AG09309 (cell line): ENCODE measurements around the gene SLC39A13.
"Not testable (repeated sequence)": the region's sequence is repeated elsewhere in the genome, so short reads cannot be mapped to it uniquely, and the experiment has no call there.

Experiments used
- DNase-seq: peaks from one replicate; pipeline ENCODE4 v3.0.0-alpha.2; 2010; ENCODE audit warnings: low read depth
- H3K4me3 ChIP-seq: 2 replicates; pipeline ENCODE4 v1.5.1; 2011; ENCODE audit warnings: mild to moderate bottlenecking, low read depth, low read length, moderate library complexity; ENCODE audit not compliant: control insufficient read depth
- TF ChIP-seq, protein P1 (sequence below): IDR thresholded peaks from 2 replicates; pipeline ENCODE4 v1.5.1; 2011; ENCODE audit warnings: mild to moderate bottlenecking, low read depth, low read length, inconsistent platforms; ENCODE audit not compliant: insufficient read depth, control insufficient read depth; ENCODE audit errors: missing control alignments

The SLC39A13 gene

DNA sequence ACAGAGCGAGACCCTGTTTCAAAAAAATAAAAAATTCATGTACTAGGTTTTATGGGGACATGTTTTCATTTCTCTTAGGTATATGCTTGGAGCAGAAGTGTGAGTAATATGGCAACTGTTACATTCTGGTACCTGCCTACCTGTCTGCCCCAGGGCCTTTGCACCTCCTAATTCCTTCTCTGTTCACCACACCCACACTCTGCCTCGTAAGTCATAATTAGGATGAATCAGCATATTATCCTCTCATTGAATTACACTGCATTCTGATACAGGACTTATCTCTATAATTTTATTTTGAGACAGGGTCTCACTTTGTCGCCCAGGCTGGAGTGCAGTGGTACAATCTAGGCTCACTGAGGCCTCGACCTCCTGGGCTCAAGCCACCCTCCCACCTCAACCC, 43.6 kb downstream of the SLC39A13 start:
- TF ChIP-seq, protein P1, sequence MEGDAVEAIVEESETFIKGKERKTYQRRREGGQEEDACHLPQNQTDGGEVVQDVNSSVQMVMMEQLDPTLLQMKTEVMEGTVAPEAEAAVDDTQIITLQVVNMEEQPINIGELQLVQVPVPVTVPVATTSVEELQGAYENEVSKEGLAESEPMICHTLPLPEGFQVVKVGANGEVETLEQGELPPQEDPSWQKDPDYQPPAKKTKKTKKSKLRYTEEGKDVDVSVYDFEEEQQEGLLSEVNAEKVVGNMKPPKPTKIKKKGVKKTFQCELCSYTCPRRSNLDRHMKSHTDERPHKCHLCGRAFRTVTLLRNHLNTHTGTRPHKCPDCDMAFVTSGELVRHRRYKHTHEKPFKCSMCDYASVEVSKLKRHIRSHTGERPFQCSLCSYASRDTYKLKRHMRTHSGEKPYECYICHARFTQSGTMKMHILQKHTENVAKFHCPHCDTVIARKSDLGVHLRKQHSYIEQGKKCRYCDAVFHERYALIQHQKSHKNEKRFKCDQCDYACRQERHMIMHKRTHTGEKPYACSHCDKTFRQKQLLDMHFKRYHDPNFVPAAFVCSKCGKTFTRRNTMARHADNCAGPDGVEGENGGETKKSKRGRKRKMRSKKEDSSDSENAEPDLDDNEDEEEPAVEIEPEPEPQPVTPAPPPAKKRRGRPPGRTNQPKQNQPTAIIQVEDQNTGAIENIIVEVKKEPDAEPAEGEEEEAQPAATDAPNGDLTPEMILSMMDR = no peak
- H3K4me3 ChIP-seq = no peak overlapping the region
- DNase-seq = no peak

DNA sequence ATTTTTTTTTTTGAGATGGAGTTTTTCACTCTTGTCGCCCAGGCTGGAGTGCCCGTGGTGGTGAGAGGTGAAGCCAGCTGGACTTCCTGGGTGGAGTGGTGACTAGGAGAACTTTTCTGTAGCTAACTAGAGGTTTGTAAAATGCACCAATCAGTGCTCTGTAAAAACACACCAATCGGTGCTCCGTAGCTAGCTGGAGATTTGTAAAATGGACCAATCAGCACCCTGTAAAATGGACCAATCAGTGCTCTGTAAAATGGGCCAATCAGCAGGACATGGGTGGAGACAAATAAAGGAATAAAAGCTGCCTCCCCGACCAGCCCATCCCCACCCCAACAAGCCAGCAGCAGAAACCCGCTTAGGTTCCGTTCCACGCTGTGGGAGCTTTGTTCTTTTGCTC, 45.0 kb downstream of the SLC39A13 start:
- H3K4me3 ChIP-seq = no peak overlapping the region
- TF ChIP-seq, protein P1 = no peak
- no peak for DNase-seq

DNA sequence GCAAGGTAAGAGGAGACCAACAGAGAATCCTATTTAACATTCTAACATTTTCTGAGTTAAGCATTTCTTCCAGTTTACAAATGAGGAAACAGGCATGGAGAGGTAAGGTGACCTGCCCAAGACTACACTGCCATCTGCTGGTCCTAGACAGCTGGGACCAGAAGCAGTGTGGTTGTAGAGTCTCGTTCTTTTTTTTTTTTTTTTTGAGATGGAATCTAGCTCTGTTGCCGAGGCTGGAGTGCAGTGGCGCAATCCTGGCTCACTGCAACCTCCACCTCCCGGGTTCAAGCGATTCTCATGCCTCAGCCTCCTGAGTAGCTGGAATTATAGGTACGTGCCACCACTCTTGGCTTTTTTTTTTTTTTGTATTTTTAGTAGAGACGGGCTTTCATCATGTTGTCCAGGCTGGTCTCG, 45.9 kb downstream of the SLC39A13 start:
- TF ChIP-seq, protein P1 = peak; percentile 87
- not testable (repeated sequence) for H3K4me3 ChIP-seq
- peak; percentile 62 for DNase-seq

DNA sequence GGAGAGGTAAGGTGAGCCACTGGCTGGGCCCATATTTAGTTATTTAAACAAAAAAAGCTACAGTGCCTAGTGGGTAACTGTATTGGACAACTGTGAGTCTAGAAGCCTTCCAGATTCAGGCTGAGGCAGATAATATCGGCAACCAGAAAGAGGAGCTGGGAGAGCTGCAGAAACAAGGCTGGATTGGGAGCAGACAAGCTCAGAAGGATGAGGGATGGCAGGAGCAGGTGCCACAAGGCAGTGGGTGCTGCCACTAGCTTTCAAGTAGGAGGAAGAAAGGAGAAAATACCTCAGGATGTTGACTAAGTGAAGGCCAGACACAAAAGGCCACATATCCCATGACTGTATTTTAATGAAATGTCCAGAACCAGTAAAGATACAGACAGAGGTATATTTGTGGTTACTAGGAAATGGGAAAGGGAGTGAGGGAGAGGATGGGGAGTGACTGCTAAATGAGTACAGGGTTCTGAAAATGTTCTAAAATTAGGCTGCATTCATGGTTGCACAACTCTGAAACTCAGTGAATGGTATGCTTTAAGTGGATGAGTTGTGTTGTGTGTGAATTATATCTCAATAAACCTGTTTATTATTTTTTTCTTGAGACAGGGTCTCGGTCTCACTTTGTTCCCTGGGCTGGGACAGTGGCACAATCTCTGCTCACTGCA, 52.3 kb downstream of the SLC39A13 start:
- TF ChIP-seq, protein P1 = no peak
- DNase-seq = no peak
- no peak overlapping the region for H3K4me3 ChIP-seq

DNA sequence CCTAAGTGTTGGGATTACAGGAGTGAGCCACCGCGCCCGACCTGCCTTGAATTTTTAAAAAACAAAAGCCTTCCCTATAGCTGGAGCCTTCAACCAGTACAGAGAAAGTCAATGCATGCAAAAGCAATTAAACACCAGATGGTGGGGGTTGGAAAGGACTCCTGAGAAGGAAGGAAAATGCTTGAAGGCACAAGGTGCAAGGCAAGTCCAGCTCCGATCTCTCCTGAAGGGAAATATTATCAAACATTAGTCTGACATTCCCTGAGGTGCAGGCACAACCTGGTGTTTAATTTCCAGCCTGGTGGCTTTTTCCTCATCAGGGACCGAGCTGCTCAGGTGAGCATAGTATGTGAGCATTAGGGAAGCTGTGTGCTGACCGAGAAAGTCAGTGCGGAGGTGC, 53.5 kb downstream of the SLC39A13 start:
- no peak for DNase-seq
- no peak overlapping the region for H3K4me3 ChIP-seq
- TF ChIP-seq, protein P1 = no peak

DNA sequence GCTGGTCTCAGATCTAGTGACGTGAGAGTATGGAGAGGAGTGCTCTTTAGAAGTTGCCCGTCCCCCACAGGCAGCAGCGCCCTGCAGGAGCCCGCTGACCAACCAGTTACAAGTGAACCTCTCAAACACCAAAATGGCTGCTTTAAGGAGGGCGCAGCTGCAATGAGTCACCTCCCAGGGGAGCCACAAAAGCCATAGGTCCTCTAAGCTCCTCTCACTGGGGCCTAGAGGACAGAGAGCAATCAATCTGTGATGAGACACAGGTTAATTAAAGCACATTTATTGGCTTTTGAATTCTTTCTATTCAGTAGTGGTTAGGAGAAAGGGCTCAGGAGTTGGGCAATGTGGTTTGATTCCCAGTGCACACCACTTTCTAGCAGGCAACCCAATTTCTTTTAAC, 56.1 kb downstream of the SLC39A13 start:
- DNase-seq = no peak
- TF ChIP-seq, protein P1 = no peak
- H3K4me3 ChIP-seq = no peak overlapping the region
